Glutamatergic neuron (in vitro differentiated cells): ENCODE data around the gene FGG. TPM values are rescaled to one million over a fixed set of nuclear protein-coding genes. Genes with fewer than 3 reads are reported as not detected.

Experiments
- DNase-seq: peaks from one replicate; pipeline ENCODE4 v3.0.0; 2022
- H3K27ac Mint-ChIP-seq: one replicate; pipeline ENCODE4 v1.8.0; 2020; ENCODE audit warnings: mild to moderate bottlenecking, mixed read lengths, inconsistent platforms; ENCODE audit not compliant: unreplicated experiment
- H3K27me3 Mint-ChIP-seq: one replicate; pipeline ENCODE4 v1.8.0; 2020; ENCODE audit warnings: mild to moderate bottlenecking, moderate library complexity, mixed read lengths, inconsistent platforms; ENCODE audit not compliant: unreplicated experiment
- H3K36me3 Mint-ChIP-seq: one replicate; pipeline ENCODE4 v1.8.0; 2020; ENCODE audit warnings: mild to moderate bottlenecking, mixed read lengths, inconsistent platforms; ENCODE audit not compliant: unreplicated experiment
- H3K4me1 Mint-ChIP-seq: one replicate; pipeline ENCODE4 v1.8.0; 2020; ENCODE audit warnings: mild to moderate bottlenecking, low read depth, mixed read lengths, inconsistent platforms; ENCODE audit not compliant: unreplicated experiment
- H3K4me3 Mint-ChIP-seq: one replicate; pipeline ENCODE4 v1.8.0; 2020; ENCODE audit warnings: mild to moderate bottlenecking, mixed read lengths, inconsistent platforms; ENCODE audit not compliant: unreplicated experiment
- H3K9me3 Mint-ChIP-seq: one replicate; pipeline ENCODE4 v1.8.0; 2020; ENCODE audit warnings: mild to moderate bottlenecking, moderate library complexity, mixed read lengths, inconsistent platforms; ENCODE audit not compliant: unreplicated experiment
- total RNA-seq: library from RNA; stranded (reverse); fragmentation: NEBNext Ultra II Directional; extraction: Animal tissue kit (Norgen Biotek cat#: 25700); gene quantifications from one replicate; pipeline ENCODE4 v1.2.1, GENCODE V29; 2021; ENCODE audit not compliant: unreplicated experiment
- TF ChIP-seq, protein P1 (sequence below): fragments of 200-600 bp; sonication (generic); IDR thresholded peaks from one replicate; pipeline ENCODE4 v1.5.0; 2021; ENCODE audit not compliant: partially characterized antibody, unreplicated experiment

FGG gene
- total RNA-seq, 1 donor from 2014 or later = not detected

GRCh38 chr4:154559141-154559493 lies 53.3 kb downstream of the FGG start:
- no peak overlapping the region for H3K27ac Mint-ChIP-seq
- TF ChIP-seq, protein P1, sequence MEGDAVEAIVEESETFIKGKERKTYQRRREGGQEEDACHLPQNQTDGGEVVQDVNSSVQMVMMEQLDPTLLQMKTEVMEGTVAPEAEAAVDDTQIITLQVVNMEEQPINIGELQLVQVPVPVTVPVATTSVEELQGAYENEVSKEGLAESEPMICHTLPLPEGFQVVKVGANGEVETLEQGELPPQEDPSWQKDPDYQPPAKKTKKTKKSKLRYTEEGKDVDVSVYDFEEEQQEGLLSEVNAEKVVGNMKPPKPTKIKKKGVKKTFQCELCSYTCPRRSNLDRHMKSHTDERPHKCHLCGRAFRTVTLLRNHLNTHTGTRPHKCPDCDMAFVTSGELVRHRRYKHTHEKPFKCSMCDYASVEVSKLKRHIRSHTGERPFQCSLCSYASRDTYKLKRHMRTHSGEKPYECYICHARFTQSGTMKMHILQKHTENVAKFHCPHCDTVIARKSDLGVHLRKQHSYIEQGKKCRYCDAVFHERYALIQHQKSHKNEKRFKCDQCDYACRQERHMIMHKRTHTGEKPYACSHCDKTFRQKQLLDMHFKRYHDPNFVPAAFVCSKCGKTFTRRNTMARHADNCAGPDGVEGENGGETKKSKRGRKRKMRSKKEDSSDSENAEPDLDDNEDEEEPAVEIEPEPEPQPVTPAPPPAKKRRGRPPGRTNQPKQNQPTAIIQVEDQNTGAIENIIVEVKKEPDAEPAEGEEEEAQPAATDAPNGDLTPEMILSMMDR = no peak
- H3K9me3 Mint-ChIP-seq = no peaks in the 10 kb centered on the region
- H3K4me3 Mint-ChIP-seq = no peak overlapping the region
- no peaks in the 10 kb centered on the region for H3K4me1 Mint-ChIP-seq
- peaks cover 1% of the 10 kb centered on the region for H3K27me3 Mint-ChIP-seq
- no peak for DNase-seq
- H3K36me3 Mint-ChIP-seq = no peaks in the 10 kb centered on the region

Other genes starting within 250 kb of the FGG start
- gene DCHS2, start 120.9 kb downstream of the FGG start, total RNA-seq = 97.4 TPM
- 79.7 TPM for gene PLRG1, start 62.3 kb downstream of the FGG start, total RNA-seq
- gene FGB, start 49.6 kb downstream of the FGG start, total RNA-seq = not detected
- gene FGA, start 21.9 kb downstream of the FGG start, total RNA-seq = not detected
- gene LRAT, start 131.3 kb upstream of the FGG start, total RNA-seq = 0.20 TPM
- 7.9 TPM for gene RBM46, start 168.6 kb upstream of the FGG start, total RNA-seq